GM18907 (cell line): ENCODE measurements around the gene ADAMTS15.

ENCODE experiments used
- ATAC-seq: cut with Tn5 transposase; IDR thresholded peaks from one replicate; pipeline ENCODE4 v1.9.1; 2021; ENCODE audit warnings: mild to moderate bottlenecking, moderate library complexity; ENCODE audit not compliant: unreplicated experiment

The ADAMTS15 gene

DNA sequence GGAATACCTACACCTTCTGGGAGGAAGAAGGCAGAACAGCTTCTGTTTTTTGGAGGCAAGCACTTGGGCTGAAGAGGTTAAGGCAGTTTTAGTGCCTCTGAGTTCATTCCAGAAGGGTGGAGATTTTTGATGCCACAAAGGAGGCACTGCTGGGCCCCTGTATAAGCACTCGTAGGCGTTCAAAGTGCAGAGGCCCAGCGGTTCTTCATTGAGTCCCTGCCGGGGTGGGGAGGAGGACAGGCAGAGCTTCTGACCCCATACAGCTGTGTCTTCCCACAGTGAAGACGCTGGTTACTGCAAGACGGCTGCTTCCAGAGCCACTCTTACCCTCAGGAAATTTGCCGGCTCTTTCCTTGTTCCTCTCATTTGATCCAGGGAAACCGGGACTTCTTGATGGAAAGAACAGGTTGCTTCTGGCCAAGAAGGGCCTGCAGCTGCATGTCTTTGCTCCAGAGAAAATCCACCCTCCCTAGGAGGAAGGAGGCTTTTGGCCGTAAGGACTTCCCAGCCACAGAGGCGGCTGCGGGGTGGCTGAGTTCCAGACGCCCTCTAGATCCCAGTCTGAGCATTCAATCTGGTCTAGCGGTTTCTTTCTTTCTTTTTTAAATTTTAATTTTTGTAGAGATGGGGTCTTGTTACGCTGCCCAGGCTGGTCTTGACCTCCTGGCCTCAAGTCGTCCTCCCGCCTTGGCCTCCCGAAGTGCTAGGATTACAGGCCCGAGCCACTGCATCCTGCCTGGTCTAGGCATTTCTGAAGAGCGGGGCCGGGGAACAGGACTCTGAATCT lies 9.4 kb downstream of the ADAMTS15 start:
- no peak for ATAC-seq

- ATAC-seq = no peak
Measured at GRCh38 chr11:130458410-130458729, 9.9 kb downstream of the ADAMTS15 start.

DNA sequence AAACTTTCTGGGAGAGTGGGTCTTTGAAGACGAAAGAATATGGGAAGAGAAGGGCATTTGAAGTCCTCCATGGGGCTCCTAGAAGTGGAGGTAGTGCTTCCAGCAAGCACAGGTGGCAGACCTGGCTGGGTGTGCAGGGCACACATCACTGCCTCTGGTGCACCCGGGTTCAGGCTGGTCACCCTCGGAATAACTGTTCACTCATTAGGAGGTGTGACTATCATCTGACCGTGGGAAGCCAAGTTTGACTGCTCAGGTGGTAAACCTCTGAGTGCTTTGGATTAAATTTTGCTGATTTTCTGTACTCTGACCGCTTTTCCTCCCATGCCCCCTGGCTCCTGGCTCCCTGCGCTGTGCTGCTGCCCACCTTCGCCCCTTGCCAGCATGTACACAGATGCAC lies 11.1 kb downstream of the ADAMTS15 start:
- ATAC-seq = no peak

- ATAC-seq = no peak
Measured at GRCh38 chr11:130462101-130462885, 13.8 kb downstream of the ADAMTS15 start.

- no peak for ATAC-seq
Measured at GRCh38 chr11:130462931-130463330, 14.5 kb downstream of the ADAMTS15 start.

GRCh38 chr11:130464291-130464812 lies 15.9 kb downstream of the ADAMTS15 start:
- ATAC-seq = no peak

DNA sequence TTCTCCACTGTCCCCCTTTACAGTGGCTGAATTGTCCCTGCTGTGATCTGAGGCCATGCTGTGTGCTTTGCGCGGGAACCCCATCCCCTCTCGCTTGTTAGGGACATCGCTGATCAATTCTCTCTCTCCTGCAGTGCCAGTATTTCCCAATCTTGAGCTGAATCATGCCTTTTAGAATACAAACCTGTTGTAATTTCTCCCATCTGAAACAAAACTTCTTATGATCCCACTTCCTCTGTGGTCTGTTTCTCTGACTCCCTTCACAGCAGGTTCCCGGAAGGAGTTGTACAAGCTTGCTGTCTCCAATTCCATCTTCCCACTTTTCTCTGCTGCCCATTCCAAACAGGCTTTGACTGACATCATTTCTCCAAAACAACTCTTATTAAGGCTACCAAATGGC lies 16.8 kb downstream of the ADAMTS15 start:
- no peak for ATAC-seq

DNA sequence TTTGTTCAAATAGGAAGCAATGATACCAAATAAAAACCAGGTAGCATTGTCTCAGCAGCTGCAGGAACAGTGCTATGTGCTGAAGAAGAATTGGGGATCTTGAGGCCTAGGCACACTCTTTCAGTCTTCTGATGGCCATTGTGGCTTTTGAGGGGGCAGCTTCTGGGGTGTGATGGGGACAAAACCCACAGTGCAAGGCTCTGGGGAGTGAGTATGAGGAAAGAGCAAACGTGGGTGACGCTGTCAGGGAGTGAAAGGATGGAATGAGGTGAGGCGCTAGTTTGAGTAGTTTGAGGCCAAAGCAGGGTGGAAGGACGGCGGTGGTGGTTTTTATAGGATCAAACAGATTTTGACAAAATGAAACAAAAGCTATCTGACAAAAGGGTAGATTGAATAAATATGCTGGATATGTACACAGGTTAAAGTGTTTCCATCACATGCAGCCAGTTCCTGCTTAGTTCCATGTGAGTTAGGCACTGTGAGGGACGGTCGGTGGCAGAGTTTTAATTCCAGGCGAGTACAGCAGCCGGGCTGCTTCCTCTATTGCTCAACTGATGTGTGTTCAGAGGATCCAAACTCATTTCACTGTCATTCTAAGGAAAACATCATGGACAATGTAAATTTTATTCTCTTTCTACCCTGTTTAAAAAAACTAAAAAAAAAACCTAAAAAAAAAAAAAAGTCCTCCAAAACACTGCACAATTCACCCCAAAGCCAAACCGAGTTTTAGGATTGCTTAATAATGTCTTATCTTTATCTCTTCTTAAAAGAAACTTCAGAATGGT lies 18.9 kb downstream of the ADAMTS15 start:
- no peak for ATAC-seq

- no peak for ATAC-seq
Measured at GRCh38 chr11:130469181-130469580, 20.7 kb downstream of the ADAMTS15 start.

GRCh38 chr11:130470832-130471706 lies 22.6 kb downstream of the ADAMTS15 start:
- ATAC-seq = no peak

GRCh38 chr11:130471731-130472433 lies 23.4 kb downstream of the ADAMTS15 start:
- no peak for ATAC-seq

- no peak for ATAC-seq
Measured at GRCh38 chr11:130472434-130472961, 24.1 kb downstream of the ADAMTS15 start.

GRCh38 chr11:130473056-130473794 lies 24.8 kb downstream of the ADAMTS15 start:
- no peak for ATAC-seq

GRCh38 chr11:130473795-130474377 lies 25.4 kb downstream of the ADAMTS15 start:
- no peak for ATAC-seq

- no peak for ATAC-seq
Measured at GRCh38 chr11:130474637-130475400, 26.4 kb downstream of the ADAMTS15 start.

DNA sequence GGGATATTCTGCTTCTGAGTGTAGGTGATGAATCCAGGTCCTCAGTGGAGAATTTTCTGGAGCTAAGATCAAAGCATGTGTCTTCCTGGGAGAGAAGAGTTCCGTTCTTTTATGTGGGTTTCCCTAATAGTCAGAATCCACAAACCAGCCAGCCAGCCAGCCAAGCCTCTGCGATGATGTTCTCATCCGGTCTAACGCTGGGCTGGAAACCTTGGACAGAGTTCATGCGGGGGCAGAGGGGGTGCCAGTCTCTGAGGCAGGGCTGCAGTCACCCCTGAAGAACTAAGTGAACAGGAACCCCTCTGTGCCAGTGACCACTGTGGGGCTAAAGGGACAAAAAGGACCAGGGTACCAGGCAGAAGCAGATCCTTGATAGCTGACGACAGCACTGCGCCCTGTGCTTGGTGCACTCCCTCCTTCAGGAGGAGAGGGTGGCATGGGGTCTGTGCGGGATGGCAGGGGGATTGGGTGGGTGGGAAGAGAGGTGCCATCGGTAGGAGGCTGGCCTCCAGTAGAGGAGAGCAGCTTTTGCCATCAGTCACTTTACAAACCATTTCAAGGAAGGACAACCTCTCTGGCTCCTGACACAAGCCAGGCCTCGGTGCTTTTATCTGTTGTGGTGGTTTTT lies 27.1 kb downstream of the ADAMTS15 start:
- no peak for ATAC-seq

DNA sequence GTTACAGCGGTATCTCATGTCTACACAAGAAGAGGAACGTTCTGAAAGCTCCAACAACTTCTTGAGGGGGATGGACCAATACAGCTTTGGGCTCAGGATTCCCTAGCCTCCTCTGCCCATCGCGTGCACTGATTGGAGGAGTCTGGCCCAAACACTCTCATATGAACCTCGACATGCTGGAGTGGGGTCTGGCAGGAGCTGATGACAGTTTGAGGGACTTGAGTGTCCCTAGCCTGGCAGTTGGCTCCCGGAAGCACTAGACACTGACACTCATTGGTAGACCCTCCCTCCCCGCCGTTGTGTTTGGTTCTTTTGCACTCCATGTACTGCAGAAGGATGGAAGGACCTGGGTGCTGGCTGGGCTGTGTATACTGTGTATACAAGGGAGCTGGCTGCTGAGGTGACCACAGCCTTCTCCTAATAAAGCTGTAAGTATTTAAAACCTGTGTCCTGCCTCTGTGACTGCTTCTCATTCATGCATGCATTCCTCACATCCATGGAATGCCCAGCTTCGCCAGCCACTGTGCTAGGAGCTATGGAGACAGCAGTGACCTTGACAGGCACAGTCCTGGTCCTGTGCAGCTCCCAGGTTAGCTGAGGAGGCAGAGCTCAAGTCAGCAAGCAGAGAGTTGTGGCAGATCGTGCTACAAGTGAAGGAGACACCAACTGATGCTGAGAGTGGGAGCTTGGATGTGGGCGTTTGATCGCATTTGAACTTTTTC lies 27.9 kb downstream of the ADAMTS15 start:
- no peak for ATAC-seq
